Measurements from ENCODE around the gene ADCY5.

- TF ChIP-seq ZNF384 (IDR thresholded peaks at IDR 0.05) (no peak), SP1 (IDR thresholded peaks at IDR 0.05) (no peak), TARDBP (IDR thresholded peaks at IDR 0.05) (no peak), FOXK2 (IDR thresholded peaks at IDR 0.05) (no peak), NFRKB (IDR thresholded peaks at IDR 0.05) (no peak), ELF4 (IDR thresholded peaks at IDR 0.05) (no peak), FOXA1 (IDR thresholded peaks at IDR 0.05) (no peak), FOXM1 (IDR thresholded peaks at IDR 0.05; ENCODE audit: borderline replicate concordance) (no peak), BHLHE40 (IDR thresholded peaks at IDR 0.05; ENCODE audit: borderline replicate concordance) (no peak)
- TF ChIP-seq, protein P1, sequence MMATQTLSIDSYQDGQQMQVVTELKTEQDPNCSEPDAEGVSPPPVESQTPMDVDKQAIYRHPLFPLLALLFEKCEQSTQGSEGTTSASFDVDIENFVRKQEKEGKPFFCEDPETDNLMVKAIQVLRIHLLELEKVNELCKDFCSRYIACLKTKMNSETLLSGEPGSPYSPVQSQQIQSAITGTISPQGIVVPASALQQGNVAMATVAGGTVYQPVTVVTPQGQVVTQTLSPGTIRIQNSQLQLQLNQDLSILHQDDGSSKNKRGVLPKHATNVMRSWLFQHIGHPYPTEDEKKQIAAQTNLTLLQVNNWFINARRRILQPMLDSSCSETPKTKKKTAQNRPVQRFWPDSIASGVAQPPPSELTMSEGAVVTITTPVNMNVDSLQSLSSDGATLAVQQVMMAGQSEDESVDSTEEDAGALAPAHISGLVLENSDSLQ (IDR thresholded peaks at IDR 0.05) = no peak
Observed at GRCh38 chr3:123481071-123481470, 32.2 kb upstream of the ADCY5 start.

Data from HEK293T (cell line).